Esophagus muscularis mucosa (tissue), 4 donors: ENCODE data around the gene UBE2Q1. TPM values are rescaled to one million over a fixed set of nuclear protein-coding genes. Genes with fewer than 3 reads are reported as not detected.

ENCODE experiments used
- DNase-seq: peaks from one replicate; pipeline ENCODE4 v3.0.0-alpha.2; 2017; ENCODE audit errors: extremely low spot score
- H3K27ac ChIP-seq, 4 donors: fragments of 200-600 bp; sonication (generic); replicated peaks in 1 of 4; 1 replicate in 3 of 4; 2 replicates in 1 of 4; pipeline ENCODE4 v1.5.1; 2016 to 2019; ENCODE audit warnings: mild to moderate bottlenecking in 1 of 4
- H3K27me3 ChIP-seq, 4 donors: fragments of 200-600 bp; sonication (generic); one replicate each; pipeline versions ENCODE4 v1.5.1 to v1.6.0; 2016 to 2019
- H3K36me3 ChIP-seq, 4 donors: fragments of 200-600 bp; sonication (generic); one replicate each; pipeline ENCODE4 v1.5.1; 2016 to 2019
- H3K4me1 ChIP-seq, 4 donors: fragments of 200-600 bp; sonication (generic); one replicate each; pipeline ENCODE4 v1.5.1; 2016 to 2019
- H3K4me3 ChIP-seq, 4 donors: fragments of 200-600 bp; sonication (generic); 1 replicate in 2 of 4; 2 replicates in 2 of 4; pipeline ENCODE4 v1.5.1; 2016 to 2019; ENCODE audit warnings: mild to moderate bottlenecking in 4 of 4, moderate library complexity in 1 of 4
- H3K9me3 ChIP-seq, 4 donors: fragments of 200-600 bp; sonication (generic); 1 replicate in 3 of 4; 2 replicates in 1 of 4; pipeline ENCODE4 v1.5.1; 2016 to 2019
- CTCF ChIP-seq, 3 experiments: fragments of 200-600 bp in 2 of 3; fragments of 450-650 bp in 1 of 3; sonication (generic) in 2 of 3; IDR thresholded peaks; one replicate each; pipeline ENCODE4 v1.5.1; 2017 to 2019; ENCODE audit warnings: antibody characterized with exemption in 3 of 3, mild to moderate bottlenecking in 2 of 3, moderate library complexity in 1 of 3
- EP300 ChIP-seq: sonication (generic); formaldehyde crosslinking; IDR thresholded peaks from one replicate; pipeline ENCODE4 v1.6.1; 2017; ENCODE audit warnings: antibody characterized with exemption
- POLR2A ChIP-seq: fragments of 450-650 bp; IDR thresholded peaks from one replicate; pipeline ENCODE4 v1.6.1; 2017; ENCODE audit warnings: antibody characterized with exemption, moderate library complexity, mild to moderate bottlenecking, low read depth
- POLR2AphosphoS5 ChIP-seq, 2 donors: sonication (generic); formaldehyde crosslinking; IDR thresholded peaks; one replicate each; pipeline ENCODE4 v1.6.1; 2017; ENCODE audit warnings: antibody characterized with exemption in 2 of 2
- WGBS: methylation state at CpG from one replicate; pipeline ENCODE4 v1.1.5; 2018; 5-methylcytosine and 5-hydroxymethylcytosine counted together
- intact Hi-C: fragments of 100-400 bp; cut with DNase I; formaldehyde crosslinking; loops from one replicate; pipeline ENCODE4 v1.15.1; 2023
- total RNA-seq, 4 donors: library from RNA; depleted of rRNA; stranded (reverse); fragments of >200 nt; gene quantifications; one replicate each; pipeline versions ENCODE4 v1.1.0 to v1.2.1, GENCODE V29; 2016

UBE2Q1 gene
- total RNA-seq, result 10 to 100 TPM; 23.7 to 41.3 (median 31.3) TPM

DNA sequence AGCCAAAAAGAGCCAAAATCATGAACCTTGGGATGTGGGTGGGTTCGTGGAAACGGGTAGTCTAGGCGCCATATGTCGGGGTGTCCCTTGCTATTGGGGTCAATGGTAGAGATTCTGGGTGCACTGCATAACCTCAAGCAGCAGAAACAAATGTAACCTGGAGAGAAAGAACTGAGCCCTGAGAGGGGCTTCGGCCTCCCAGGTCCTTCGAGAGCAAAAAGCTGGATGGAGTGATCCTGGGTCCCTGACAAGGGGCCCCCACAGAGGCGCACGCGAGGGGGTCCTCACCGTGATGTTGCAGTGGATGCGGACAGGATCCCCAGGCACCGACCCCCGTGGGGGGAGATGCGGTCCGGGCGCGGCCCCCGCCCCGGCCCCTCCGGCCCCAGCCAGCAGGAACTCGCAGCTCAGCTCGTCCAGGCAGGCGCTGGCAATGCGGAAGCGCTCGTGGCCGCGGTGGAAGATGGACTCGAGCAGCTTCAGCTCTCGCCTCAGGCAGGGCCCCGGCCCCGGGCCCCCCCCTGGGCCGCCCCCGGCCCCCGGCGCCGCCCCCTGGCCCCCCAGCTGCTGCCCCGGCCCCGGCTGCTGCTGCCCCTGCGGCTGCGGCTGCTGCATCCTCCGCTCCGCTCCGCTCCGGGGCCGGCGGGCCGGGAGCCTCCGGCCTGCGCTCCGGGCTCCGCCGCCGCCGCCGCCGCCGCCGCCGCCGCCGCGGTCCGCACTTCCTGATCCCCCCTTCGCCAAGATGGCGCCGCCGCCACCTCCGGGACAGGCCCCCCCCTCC, at the start of gene UBE2Q1:
TSS of gene UBE2Q1 (minus strand) at position 724 of the 781 bp plus-strand sequence. CDS start at position 615, 109 bp downstream.
- intact Hi-C loops, result loop anchor here (5.0 to 10.0 kb wide), 3 partner anchors 54 to 203 kb away; partner anchors contain the start of gene IL6R
- 0% methylated on average over 14 of the region's 69 CpGs for WGBS

DNA sequence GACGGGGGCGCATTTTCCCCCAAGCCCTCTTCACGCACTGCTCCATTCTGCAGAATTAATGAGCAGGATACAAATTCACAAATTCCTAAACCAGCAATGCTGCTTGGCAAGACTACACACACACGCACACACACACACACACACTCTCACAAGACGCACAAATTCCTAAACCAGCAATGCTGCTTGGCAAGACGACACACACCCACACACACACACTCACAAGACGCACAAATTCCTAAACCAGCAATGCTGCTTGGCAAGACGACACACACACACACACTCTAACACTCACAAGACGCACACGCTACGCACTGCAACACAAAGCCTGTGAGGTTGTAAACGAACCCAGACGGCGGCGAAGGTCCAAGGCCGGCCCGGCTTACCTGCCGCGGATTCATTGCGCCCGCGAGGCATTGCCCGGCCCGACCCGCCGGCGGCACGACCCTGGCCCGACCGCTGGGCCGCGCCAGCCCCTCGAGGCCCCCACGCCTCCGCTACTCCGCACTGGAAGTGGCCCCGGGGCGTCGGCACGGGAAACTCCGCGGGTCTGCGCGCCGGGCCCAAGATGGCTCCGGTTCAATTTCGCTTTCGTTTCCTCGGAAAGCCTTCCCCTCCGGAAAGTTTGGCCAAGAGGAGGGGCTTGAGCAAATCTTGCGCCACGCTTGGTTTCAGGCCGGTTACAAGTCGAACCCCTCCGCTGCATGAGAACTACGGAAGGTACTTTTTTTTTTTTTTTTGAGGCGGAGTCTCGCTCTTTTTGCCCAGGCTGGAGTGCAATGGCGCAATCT, 49.3 kb upstream of the UBE2Q1 start, which contains the start of gene ADAR:
TSS of gene ADAR (minus strand) at position 578 of the 788 bp plus-strand sequence. CDS start at position 398, 180 bp downstream.
- intact Hi-C loops, result no loop called here

More for the DNA sequence above, at the start of gene UBE2Q1:
- no peaks in the 10 kb centered on the region for H3K27me3 ChIP-seq
- peak within 1 kb of the TSS; percentile 92 to 96 (median 96) for H3K27ac ChIP-seq
- peaks cover 25 to 29% (median 27%) of the 10 kb centered on the region in 4 donors for H3K36me3 ChIP-seq
- H3K4me1 ChIP-seq, result peaks cover 24 to 58% (median 47%) of the 10 kb centered on the region in 4 donors
- no peaks in the 10 kb centered on the region for H3K9me3 ChIP-seq
- no peak for TF ChIP-seq CTCF (IDR thresholded peaks at IDR 0.05)
- no peak for TF ChIP-seq POLR2A
- TF ChIP-seq POLR2AphosphoS5 (IDR thresholded peaks at IDR 0.05), result no peak
- TF ChIP-seq EP300, result no peak
- DNase-seq, result no peak
- H3K4me3 ChIP-seq, result peak within 1 kb of the TSS; percentile 84 to 99 (median 92)

GRCh38 chr1:154607106-154607608, 48.7 kb upstream of the UBE2Q1 start:
- H3K4me3 ChIP-seq, result peak overlapping the region; percentile 78 to 96 (median 90)
- peak overlapping the region; percentile 94 to 99 (median 96) for H3K27ac ChIP-seq
- TF ChIP-seq POLR2A, result no peak
- TF ChIP-seq CTCF (IDR thresholded peaks at IDR 0.05), result no peak
- no peak for TF ChIP-seq EP300
- no peak for TF ChIP-seq POLR2AphosphoS5 (IDR thresholded peaks at IDR 0.05)
- 7% methylated on average over 11 of the region's 11 CpGs for WGBS
- DNase-seq, result no peak
- peaks cover 0 to 6% (median 3%) of the 10 kb centered on the region in 4 donors for H3K36me3 ChIP-seq
- H3K9me3 ChIP-seq, result no peaks in the 10 kb centered on the region
- no peaks in the 10 kb centered on the region for H3K27me3 ChIP-seq
- intact Hi-C loops, result no loop called here
- peaks cover 47 to 77% (median 60%) of the 10 kb centered on the region in 4 donors for H3K4me1 ChIP-seq

More for the DNA sequence above, 49.3 kb upstream of the UBE2Q1 start, which contains the start of gene ADAR:
- H3K9me3 ChIP-seq, result no peaks in the 10 kb centered on the region
- H3K4me3 ChIP-seq, result peak within 1 kb of the TSS; percentile 78 to 96 (median 90)
- TF ChIP-seq POLR2A (no peak), POLR2AphosphoS5 (IDR thresholded peaks at IDR 0.05) (peak; percentile 78 to 86)
- no peaks in the 10 kb centered on the region for H3K36me3 ChIP-seq
- 1% methylated on average over 30 of the region's 59 CpGs for WGBS
- peak; percentile 96 for DNase-seq
- peak within 1 kb of the TSS; percentile 94 to 99 (median 96) for H3K27ac ChIP-seq
- no peaks in the 10 kb centered on the region for H3K27me3 ChIP-seq
- peaks cover 41 to 70% (median 55%) of the 10 kb centered on the region in 4 donors for H3K4me1 ChIP-seq

DNA sequence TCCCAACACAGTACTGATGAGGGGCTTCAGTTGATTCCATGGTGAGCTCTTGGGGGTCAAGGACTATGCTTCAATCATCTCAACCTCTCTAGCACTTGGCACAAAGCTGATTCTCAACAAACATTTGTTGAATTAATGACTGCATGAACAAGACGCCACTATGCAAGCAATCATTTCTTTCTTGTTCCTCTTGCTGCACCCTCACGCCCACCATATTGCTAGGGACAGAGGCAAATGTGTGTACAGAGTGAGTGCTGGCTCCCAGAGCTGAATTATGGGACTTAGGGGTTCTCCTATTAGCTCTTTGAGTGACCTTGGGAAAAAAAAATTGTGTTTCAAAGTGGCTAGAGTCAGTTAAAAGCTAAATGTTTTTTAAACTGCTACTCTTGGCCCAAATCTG, 47.1 kb upstream of the UBE2Q1 start:
- peaks cover 50 to 82% (median 72%) of the 10 kb centered on the region in 4 donors for H3K4me1 ChIP-seq
- TF ChIP-seq POLR2AphosphoS5 (IDR thresholded peaks at IDR 0.05) (no peak), EP300 (no peak), CTCF (IDR thresholded peaks at IDR 0.05) (no peak), POLR2A (no peak)
- no peaks in the 10 kb centered on the region for H3K27me3 ChIP-seq
- H3K27ac ChIP-seq, result no peak overlapping the region
- intact Hi-C loops, result no loop called here
- no peak overlapping the region for H3K4me3 ChIP-seq
- DNase-seq, result no peak
- 89% methylated on average over 2 of the region's 2 CpGs for WGBS
- H3K36me3 ChIP-seq, result peaks cover 6 to 22% (median 19%) of the 10 kb centered on the region in 4 donors
- no peaks in the 10 kb centered on the region for H3K9me3 ChIP-seq
